NCI-H2196 (cell line): Measurements from ENCODE around the gene CA14.
"Not testable (repeated sequence)": the region's sequence is repeated elsewhere in the genome, so short reads cannot be mapped to it uniquely, and the experiment has no call there.

Experiments
- DNase-seq: peaks from one replicate; lab custom pipeline; 2025; ENCODE audit not compliant: unreplicated experiment; lab: John Stamatoyannopoulos, UW

CA14 gene

DNA sequence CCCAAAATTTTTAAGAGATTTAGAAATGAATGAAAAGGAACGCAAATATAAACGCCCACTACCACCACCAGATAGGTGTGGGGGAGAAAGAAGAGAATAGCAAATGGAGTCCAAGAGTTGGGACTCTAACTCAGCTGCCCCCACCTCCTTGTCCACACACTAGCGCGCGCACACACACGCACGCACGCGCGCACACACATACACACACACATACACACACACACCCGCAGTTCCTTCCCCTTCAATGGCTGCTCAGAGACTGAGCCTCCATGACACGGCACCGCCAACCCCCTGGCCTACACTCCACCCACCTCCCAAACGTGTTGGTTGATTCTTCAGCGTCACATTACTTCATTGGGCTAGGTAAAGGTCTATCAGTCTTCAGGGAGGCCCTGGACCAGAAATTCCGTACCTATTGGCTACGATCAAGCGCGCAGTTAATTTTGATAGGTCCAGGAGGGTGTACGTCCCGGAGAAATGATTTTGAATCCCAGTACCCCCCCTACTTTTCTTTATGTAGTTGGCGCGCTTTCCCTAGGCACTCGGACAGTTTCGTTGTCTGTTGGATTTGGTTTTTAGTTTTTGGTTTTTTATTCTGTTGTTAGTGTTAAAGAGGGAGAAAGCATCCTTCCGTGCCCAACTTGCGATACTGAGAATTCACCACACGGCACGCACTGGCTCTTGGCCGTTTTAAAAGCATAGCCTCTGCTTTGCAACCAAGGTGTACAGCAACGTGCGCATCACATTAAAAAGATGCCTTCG is 21.5 kb upstream of the CA14 start, which contains the start of gene ANP32E:
TSS of gene ANP32E (minus strand) at position 261 of the 762 bp plus-strand sequence. CDS start 326 bp downstream, outside the sequence.
- peak; percentile 96 for DNase-seq

DNA sequence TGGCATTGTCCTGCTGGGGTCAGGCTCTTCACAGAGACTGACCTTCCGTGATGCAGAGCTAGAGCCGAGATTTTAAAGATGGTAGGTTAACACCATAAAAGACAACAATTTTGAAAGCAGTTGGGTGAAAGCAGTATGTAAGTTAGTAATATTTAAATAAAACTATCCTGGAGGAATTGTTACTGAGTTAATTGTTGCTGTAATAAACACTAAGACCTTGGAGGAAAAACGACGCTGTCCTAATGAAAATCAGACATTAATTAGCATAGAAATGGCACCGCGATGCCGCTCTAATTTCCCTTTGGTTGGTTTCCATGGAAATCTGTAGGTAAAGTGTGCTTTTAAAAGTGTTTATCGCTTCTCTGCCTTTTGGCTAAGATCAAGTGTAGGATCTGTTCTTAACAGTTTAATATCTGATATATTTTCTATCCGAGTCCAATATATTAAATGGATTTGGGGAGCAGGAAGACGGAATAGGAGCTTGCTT is 20.9 kb upstream of the CA14 start:
- no peak for DNase-seq

DNA sequence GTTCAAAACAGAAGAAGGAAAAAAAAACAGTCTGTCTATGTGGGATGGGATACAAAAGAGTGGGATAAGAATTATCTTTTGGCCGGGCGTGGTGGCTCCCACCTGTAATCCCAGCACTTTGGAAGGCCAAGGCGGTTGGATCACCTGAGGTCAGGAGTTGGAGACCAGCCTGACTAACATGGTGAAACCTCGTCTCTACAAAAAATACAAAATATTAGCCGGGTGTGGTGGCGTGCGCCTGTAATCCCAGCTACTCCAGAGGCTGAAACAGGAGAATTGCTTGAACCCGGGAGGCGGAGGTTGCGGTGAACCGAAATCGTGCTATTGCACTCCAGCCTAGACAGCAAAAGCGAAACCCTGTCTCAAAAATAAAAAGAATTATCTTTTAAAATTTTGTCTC is 20.4 kb upstream of the CA14 start:
- not testable (repeated sequence) for DNase-seq

DNA sequence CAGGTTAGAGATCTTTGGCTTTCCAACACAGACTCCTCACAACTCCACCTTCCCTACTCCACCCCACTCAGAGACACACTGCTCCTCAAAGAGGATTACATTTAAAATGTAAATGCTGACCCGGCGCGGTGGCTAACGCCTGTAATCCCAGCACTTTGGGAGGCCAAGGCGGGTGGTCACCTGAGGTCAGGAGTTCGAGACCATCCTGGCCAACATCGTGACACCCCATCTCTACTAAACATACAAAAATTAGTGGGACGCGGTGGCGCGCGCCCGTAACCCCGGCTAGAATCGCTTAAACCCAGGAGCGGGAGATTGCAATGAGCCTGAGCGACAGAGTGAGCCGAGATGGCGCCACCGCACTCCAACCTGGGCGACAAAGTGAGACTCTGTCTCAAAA is 19.8 kb upstream of the CA14 start:
- DNase-seq, result no peak

DNA sequence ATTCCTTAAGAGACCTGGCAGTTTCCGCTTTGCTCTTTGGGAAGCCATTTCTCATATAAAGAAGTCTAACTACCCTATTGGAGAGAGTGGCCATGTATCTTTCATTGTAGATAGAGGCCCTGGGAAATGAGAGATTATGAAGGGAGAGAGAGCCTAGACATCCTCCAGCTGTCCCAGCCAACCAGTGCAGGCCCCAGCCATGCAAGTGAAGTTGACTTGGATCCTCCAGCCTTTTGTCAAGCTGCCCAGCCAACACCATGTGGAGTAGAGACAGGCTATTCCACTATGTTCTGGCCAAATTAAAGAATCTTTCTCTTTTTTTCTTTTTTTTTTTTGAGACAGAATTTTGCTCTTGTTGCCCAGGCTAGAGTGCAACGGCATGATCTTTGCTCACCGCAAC is 14.6 kb upstream of the CA14 start:
- no peak for DNase-seq

DNA sequence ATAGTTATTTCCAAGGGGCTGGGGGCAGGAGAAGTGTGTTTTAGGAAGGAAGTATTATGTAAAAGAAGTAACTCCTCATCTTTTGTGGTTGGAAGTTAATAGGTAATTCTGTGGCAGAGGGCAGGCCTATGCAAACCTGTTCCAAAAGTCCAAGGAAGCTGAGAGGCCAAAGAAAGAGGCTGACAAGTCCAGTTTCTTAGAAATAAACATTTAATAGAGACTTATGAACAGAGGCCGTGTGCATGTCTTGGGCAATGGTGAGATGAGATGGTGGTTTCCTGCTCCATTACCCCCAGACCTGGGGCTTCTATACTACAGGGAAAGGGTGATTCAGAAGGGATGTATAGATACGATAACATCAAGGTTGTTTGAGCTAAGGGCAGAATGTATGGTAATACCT is 7.6 kb upstream of the CA14 start:
- no peak for DNase-seq

DNA sequence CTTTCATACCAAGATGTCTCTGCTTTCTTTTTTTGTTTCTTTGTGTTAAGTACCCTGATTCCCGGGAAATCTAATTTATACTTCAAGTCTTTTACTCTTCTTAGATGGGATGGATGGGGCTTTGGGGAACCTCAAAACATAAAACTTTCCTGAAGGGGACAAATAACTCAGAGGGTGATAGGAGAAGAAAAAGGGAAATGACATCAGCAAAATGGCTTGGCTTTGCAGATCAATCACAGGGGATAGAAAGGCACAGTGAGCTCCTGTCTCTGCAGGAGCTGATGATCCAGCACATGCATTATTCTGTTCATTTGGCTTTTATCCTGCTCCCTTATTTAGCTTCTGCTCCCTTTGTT is 1.4 kb upstream of the CA14 start:
- DNase-seq, result no peak

DNA sequence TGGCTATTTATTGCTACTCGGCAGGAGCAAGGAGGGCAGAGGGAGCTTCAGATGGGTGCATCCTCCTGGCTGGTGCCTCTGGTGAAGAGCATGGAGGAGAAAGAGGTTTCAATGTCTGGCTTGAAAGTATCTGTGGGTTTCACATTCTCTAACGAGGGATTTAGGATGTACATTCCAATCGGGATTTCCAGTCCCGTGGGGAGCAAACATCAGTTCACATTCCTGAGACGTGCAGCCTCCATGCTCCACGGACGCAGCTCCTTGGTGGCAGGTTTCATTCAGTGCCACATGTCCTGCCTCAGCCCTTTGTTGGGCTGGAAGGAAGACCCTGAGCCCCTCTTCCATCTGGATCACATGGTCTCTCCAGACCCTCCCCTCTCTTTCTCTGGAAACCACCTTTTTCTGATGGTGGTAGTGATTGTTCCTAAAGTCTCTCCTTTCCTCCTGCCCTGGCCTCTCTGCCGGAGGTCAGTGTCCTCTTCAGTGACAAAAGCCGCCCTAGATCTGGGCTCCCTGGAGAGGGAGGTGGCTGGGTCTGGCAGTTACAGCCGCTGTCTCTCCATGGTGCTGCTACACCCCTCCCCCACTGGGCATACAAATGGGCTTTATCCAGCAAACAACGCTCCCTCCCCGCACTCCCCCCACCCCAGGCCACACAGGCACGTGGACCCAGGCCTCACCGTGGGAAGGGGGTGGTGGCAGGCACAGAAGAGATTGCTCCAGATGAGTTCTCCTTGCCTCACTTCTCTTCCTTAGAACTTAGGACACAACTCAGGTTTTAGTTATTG is 826 bp upstream of the CA14 start:
- no peak for DNase-seq

DNA sequence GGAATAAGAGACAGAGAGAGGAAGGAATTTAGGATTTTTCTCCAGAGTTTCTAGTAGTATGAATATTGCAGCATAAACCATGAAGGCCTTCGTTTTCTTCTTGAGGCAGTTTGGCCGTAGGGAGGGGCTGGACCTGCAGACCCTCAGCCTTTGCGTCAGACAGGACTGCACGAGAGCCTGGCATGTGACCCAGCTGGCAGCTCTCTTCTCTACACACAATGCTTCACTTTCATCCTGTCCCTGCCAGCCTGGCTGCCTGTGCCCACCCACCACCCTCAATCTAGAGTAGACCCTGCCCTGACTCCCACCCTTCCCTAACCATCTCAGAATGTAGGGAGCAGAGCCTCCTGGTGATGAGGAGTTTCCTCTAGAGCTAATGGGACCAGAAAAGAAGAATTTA is 1.6 kb downstream of the CA14 start:
- no peak for DNase-seq

DNA sequence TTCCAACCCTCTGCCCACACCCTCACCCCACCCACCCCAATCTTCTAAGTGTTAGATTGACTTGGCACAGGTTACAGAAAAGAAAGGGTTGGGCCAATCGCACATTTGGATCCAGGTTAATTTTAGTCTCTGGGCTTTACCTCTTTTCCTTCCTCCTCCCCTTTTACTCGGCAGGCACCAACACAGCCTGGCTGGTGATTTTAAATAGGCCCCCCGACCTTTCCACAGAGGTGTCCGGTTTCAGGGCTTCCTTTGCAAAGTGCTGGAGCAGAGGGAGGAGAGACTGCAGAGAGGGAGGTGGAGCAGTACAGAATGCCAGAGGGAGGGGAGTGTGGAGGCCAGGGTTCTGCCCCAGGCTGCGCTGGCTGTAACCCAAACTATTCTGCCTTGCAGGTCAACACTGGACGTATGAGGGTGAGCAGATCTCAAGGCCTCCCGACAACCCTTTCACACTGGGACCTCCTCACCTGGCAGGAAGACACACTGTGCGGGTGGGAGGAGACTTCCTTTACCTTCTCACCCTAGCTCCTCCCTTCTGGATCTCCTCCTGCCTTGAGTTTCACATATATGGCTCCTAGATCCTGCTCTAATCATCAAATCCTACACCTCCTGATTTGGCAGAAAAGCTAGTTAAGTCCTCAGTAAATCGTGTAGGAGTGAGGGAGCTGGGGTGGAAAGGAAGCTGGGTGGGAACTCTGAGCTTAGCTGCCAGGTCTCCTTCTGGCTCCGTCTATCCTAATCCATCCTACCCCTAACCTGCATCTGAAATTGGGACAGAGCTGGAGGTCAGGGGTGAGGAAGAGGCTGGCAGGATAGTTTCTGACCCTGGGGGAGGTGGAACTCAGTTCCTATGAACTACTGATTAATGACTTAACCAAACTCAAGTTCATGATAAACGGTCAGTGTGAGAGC is 2.4 kb downstream of the CA14 start:
- DNase-seq, result peak; percentile 86

DNA sequence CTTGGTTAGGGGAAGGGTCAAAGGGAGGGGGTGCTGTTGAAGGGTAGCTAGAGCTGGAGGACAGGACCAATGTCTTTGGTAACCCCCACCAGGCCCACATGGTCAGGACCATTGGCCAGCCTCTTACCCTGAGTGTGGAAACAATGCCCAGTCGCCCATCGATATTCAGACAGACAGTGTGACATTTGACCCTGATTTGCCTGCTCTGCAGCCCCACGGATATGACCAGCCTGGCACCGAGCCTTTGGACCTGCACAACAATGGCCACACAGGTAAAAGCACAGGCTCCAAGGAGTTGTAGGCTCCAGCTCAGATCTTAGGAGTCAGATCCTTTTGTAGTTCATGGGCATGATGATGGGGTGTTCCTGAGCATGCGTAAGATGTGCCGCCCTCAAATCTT is 3.8 kb downstream of the CA14 start:
- DNase-seq, result no peak

DNA sequence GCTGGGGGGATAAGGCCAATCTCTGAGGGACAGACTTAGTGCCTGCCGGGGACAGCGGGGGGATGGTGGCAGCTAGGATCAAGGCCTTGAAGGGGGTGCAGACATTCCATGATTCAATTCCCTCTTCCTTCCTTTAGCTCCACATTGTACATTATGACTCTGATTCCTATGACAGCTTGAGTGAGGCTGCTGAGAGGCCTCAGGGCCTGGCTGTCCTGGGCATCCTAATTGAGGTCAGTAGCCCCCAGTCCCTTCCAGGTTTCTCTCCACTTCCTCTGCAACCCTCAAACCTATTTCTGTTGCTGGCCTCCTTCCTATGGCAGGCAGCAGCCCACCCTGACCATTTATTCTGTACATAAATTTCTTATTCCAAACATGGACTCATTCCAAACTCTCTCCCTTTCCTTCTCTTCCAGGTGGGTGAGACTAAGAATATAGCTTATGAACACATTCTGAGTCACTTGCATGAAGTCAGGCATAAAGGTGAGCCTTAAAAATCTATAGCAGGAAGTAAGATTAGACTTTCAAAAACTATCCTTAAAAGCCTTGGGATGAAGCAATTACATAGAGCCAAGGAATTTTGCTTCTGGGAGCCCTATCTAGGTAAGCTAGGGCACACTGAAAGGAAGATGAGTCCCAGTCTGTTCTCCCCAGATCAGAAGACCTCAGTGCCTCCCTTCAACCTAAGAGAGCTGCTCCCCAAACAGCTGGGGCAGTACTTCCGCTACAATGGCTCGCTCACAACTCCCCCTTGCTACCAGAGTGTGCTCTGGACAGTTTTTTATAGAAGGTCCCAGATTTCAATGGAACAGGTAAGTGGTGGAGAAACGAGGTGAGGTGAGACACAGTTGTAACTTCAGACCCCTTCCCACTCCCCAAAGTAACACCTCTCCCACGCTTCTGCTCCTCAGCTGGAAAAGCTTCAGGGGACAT is 5.1 kb downstream of the CA14 start:
- DNase-seq, result no peak

DNA sequence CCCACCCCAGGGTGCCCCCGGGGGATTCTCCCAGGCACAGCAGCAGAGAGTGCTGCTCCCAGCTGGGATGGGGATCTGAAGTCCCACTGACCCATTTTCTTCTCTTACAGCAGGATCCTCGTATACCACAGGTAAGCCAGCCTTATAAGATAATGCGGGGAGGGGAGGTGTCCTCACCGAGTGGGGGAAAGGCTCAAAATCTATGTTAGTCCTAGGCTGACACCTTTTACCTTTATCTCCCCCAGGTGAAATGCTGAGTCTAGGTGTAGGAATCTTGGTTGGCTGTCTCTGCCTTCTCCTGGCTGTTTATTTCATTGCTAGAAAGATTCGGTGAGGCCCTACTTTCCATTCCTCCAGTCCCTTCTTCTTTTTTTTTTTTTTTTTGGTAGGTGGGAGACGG is 6.0 kb downstream of the CA14 start:
- no peak for DNase-seq

DNA sequence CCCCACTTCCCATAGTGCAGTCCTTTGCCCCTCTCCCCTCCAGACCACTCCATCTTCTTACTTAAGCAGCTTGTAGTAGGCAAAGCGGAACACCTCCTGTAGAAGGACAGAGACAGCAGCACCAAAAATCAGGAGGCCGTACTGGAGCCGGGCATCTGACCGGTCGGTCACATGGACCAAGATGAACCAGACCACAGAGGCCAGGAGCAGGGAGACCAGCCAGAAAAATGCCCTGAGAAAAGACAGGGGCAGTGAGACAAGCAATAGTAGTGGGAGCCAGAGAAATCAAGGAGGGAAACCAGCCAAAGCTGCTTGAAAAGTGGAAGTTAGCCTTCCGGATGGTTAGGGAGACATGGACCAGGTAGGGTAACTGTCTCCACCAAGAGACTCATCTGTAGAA is 10.3 kb downstream of the CA14 start:
- DNase-seq, result no peak

DNA sequence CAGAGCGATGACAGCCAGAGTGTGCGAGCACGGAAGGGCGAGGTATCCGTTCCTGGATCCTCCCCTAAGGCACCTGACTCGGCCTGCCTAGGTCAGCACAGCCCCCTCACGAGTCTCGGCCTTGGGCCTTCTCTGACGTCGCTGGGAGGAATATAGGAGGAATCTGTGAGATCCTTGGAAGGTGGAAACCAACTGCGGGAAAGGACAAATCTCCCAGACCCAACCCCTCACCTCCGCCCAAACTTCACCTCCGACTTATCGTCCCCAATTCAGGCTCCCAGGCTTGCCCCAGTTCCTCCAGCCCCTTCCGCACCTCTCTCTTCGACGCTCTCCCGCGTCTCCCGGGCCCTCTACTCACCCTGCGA is 10.7 kb downstream of the CA14 start:
- DNase-seq, result no peak

DNA sequence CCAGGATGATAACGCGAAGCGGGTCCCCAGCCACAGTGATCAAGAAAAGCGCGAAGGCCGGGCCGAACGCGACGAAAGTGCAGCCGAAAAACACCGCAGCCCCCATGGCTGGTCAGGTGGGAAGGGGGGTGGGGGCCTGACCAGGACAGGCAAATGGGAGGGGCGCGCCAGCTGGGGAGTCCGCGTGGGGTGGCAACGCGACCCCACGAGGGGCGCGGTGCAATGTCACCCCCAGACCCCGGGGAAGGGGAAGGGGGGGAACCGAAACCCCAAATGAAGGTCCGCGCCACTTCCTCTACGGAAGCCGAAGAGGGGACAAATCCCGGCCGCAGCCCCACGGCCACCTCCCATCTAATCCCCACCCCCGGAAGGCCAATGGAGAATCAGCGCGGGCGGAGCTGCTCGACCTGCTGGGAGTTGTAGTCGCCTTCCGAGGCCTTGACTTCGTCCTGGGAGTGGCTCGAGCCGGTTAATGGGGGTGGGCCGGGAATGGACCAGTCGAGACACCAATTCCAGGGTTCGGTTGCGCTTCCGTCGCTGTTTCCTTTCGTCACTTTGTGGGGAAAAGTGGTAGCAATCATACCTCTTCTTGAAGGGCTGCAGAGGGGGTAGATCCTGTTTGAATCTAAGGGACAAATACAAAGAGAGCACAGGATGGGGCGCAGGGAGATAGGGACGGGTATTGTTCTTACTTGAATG is 11.3 kb downstream of the CA14 start, which contains the start of gene APH1A:
TSS of gene APH1A (minus strand) at position 312 of the 699 bp plus-strand sequence. CDS start at position 106, 206 bp downstream.
- DNase-seq, result peak; percentile 97

DNA sequence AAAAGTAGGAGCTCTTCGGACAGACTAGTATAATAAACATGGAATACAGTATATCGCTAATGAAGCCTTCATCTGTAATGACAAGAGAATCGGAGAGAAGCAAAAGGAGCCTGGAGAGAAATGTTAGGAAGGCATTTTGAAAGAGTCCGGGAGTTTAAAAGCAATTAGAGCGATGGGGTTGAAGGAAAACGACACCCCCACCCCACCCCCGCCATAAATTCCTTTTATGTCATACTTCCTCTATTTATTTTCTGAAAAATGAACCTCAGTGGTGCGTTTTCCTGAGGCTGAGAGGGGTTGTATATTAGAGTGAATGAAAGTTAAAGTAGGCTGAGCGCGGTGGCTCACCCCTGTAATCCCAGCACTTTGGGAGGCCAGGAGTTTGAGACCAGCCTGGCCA is 11.9 kb downstream of the CA14 start:
- no peak for DNase-seq

DNA sequence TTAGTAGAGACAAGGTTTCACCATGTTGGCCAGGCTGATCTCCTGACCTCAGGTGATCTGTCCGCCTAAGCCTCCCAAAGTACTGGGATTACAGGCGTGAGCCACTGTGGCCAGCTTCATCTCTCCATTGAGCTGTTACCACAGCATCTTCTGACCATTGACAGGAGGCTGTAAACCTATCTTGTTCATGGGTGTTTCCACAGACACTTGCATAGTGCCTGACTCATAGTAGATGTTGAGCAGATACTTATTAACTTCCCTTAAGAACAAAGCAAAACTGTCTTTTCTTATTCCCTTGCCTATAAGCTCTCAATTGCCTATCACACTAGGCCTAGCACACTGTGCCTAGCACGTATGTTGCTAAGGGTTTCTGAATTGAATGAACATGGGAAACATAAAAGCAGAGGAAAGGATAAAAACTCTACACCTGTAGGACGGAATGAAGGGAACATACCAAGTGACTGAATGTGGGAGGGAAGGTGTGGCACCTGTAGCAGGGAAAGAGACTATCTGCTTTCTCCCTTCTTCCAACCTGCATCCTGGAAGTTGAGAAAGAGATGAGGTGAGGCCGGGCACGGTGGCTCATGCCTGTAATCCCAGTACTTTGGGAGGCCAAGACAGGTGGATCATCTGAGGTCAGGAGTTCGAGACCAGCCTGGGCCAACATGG is 13.9 kb downstream of the CA14 start:
- DNase-seq, result no peak

DNA sequence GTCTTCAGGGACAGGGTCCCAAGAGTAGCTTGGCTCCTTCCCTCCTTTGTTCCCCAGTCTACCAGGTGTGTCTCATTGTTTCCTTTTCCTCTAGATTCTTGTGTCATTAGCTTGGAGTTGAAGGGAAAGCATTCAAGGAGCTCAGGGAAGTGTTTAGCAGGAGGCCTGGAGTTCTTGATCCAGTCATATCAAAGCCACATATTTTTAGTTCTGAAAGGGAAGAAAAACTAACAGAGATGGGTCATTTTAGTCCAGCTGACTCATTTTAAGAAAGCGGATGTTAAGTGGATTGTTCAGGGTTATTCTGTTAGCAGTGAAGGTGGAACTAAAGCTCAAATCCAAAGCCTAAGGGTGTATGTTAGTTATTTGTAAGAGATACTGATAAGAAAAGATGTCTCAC is 15.7 kb downstream of the CA14 start:
- no peak for DNase-seq
